ENCODE results near the gene VTI1B. TPM values are rescaled to one million over a fixed set of nuclear protein-coding genes. Genes with fewer than 3 reads are reported as not detected.

Gene VTI1B
- total and polyA plus RNA-seq, 10 of the 15 experiments (the other 5 are each of a cell fraction or from before 2014, with no cell fraction given): 15.0 to 117 (median 50.5) TPM

GRCh38 chr14:67675219-67675582, 769 bp upstream of the VTI1B start:
- Histone ChIP-seq H3K36me3 (ENCODE audit: control insufficient read depth in 2 of 2, insufficient read depth in 2 of 2, low read length in 1 of 2) (peaks cover 4 to 5% of the 10 kb centered on the region in 2 experiments; a peak in 3 of 4 replicates), H3K79me2 (ENCODE audit: control insufficient read depth, insufficient read depth, low read length) (peaks cover 26% of the 10 kb centered on the region), H3K27me3 (replicated peaks in 1 of 2; ENCODE audit: control insufficient read depth in 2 of 2, insufficient read depth in 2 of 2, low read length in 1 of 2) (no peaks in the 10 kb centered on the region), H3K9ac (ENCODE audit: control insufficient read depth, insufficient read depth, low read length) (peak overlapping the region; percentile 97), H3K4me1 (ENCODE audit: control insufficient read depth, insufficient read depth, low read length) (peaks cover 15% of the 10 kb centered on the region), H3K9me3 (replicated peaks; ENCODE audit: control insufficient read depth, insufficient read depth, low read length) (no peaks in the 10 kb centered on the region), H3K4me2 (ENCODE audit: control insufficient read depth, insufficient read depth) (peak overlapping the region; percentile 91), H2AFZ (ENCODE audit: control insufficient read depth, low read depth, low read length) (peak overlapping the region; percentile 97), H3K27ac (ENCODE audit: control insufficient read depth, insufficient read depth) (peak overlapping the region; percentile 97), H4K20me1 (ENCODE audit: control insufficient read depth, insufficient read depth) (peaks cover 5% of the 10 kb centered on the region; the same call in 1 of the 2 replicates), H3K4me3 (peak overlapping the region; percentile 85)
- WGBS (ENCODE audit: insufficient coverage, insufficient replicate concordance, low lambda C conversion rate, missing lambda C conversion rate): 56% methylated on average over 16 of the region's 16 CpGs
- in situ Hi-C loops (cut with MboI) (no loop called here), intact Hi-C loops (cut with micrococcal nuclease; ENCODE audit: unreplicated experiment) (no loop called here)
- TF ChIP-seq MTA3 (IDR thresholded peaks at IDR 0.05; ENCODE audit: borderline replicate concordance, low read length): 0 out of 2 replicates have a peak, but pooled peaks have one; percentile 47
- no peak for TF ChIP-seq KAT2A (conservative IDR thresholded peaks at IDR 0.05; ENCODE audit: control insufficient read depth, low read depth, low read length)
- no peak for TF ChIP-seq CBX5 (IDR thresholded peaks at IDR 0.05; ENCODE audit: low read depth)
- TF ChIP-seq POLR2AphosphoS5 (IDR thresholded peaks at IDR 0.05; ENCODE audit: low read length): no peak
- BruUV-seq (replicated peaks): TSS peak; percentile 75
- RAD21 ChIA-PET (ENCODE audit: unreplicated experiment): interaction anchor here (1.1 to 1.4 kb wide), 2 partner anchors 29 to 55 kb away, joined by 3 to 7 read pairs; no protein-coding TSS in a partner anchor
- DNase-seq (ENCODE audit: low read depth, low spot score) (no peak), ATAC-seq (no peak), FAIRE-seq (no peak)
- SMC1A ChIA-PET (ENCODE audit: uncharacterized antibody, unreplicated experiment): interaction anchor here (1.0 to 4.3 kb wide), 3 partner anchors 18 to 31 kb away, joined by 4 to 23 read pairs (median 22); partner anchors contain the start of gene RDH11
- CTCF ChIA-PET: interaction anchor here (0.6 to 15.6 kb wide), 6 partner anchors 12 to 92 kb away, joined by 3 to 223 read pairs (median 4); partner anchors contain the start of gene RDH12
- POLR2A ChIA-PET: interaction anchor here (8.0 kb wide), 1 partner anchor 18 kb away, joined by 71 read pairs; the partner anchor contains the start of gene RDH11

- POLR2A ChIA-PET: interaction anchor here (0.5 to 8.0 kb wide), 4 partner anchors 19 to 74 kb away, joined by 4 to 71 read pairs (median 6); partner anchors contain the start of genes PIGH and RDH11
- 1% methylated on average over 18 of the region's 25 CpGs for WGBS (ENCODE audit: insufficient coverage, insufficient replicate concordance, low lambda C conversion rate, missing lambda C conversion rate)
- DNase-seq (ENCODE audit: low read depth, low spot score) (no peak), FAIRE-seq (no peak), ATAC-seq (peak; percentile 78)
- Histone ChIP-seq H2AFZ (ENCODE audit: control insufficient read depth, low read depth, low read length) (peak overlapping the region; percentile 97), H3K4me2 (ENCODE audit: control insufficient read depth, insufficient read depth) (peak overlapping the region; percentile 90), H3K79me2 (ENCODE audit: control insufficient read depth, insufficient read depth, low read length) (peaks cover 29% of the 10 kb centered on the region), H3K27me3 (replicated peaks in 1 of 2; ENCODE audit: control insufficient read depth in 2 of 2, insufficient read depth in 2 of 2, low read length in 1 of 2) (no peaks in the 10 kb centered on the region), H3K27ac (ENCODE audit: control insufficient read depth, insufficient read depth) (peak overlapping the region; percentile 97), H4K20me1 (ENCODE audit: control insufficient read depth, insufficient read depth) (peaks cover 5% of the 10 kb centered on the region; the same call in 1 of the 2 replicates), H3K36me3 (ENCODE audit: control insufficient read depth in 2 of 2, insufficient read depth in 2 of 2, low read length in 1 of 2) (peaks cover 4 to 5% of the 10 kb centered on the region in 2 experiments; a peak in 3 of 4 replicates), H3K9ac (ENCODE audit: control insufficient read depth, insufficient read depth, low read length) (peak overlapping the region; percentile 97), H3K4me1 (ENCODE audit: control insufficient read depth, insufficient read depth, low read length) (peaks cover 9% of the 10 kb centered on the region), H3K4me3 (peak overlapping the region; percentile 85), H3K9me3 (replicated peaks; ENCODE audit: control insufficient read depth, insufficient read depth, low read length) (no peaks in the 10 kb centered on the region)
- intact Hi-C loops (cut with micrococcal nuclease; ENCODE audit: unreplicated experiment): no loop called here
- in situ Hi-C loops (cut with MboI): no loop called here
- BruUV-seq (replicated peaks): no TSS peak
- SMC1A ChIA-PET (ENCODE audit: uncharacterized antibody, unreplicated experiment): interaction anchor here (1.0 to 9.1 kb wide), 7 partner anchors 10 to 309 kb away, joined by 3 to 131 read pairs (median 5); partner anchors contain the start of genes RDH11 and RDH12
- TF ChIP-seq ZBTB4 (CRISPR knock-in tag; IDR thresholded peaks at IDR 0.05): no peak
- TF ChIP-seq ZBED1 (IDR thresholded peaks at IDR 0.05; ENCODE audit: borderline replicate concordance): 0 out of 2 replicates have a peak, but pooled peaks have one; percentile 3
- TF ChIP-seq CHD2 (IDR thresholded peaks at IDR 0.05; ENCODE audit: borderline replicate concordance, low read depth, low read length): no peak
- peak; percentile 86; the same call in 1 of the 2 replicates for TF ChIP-seq ASH2L (IDR thresholded peaks at IDR 0.05; ENCODE audit: borderline replicate concordance, low read depth)
- peak in 2 of 3 experiments; percentile 5 to 19; a peak in 1 of 6 replicates for TF ChIP-seq CTCF (IDR thresholded peaks at IDR 0.05 in 2 of 3, conservative IDR thresholded peaks at IDR 0.05 in 1 of 3; ENCODE audit: control insufficient read depth in 2 of 3, extremely low read depth in 1 of 3, insufficient read depth in 1 of 3, low read depth in 3 of 3, low read length in 3 of 3)
- CTCF ChIA-PET: interaction anchor here (1.0 to 15.6 kb wide), 10 partner anchors 19 to 1171 kb away, joined by 3 to 223 read pairs (median 4); partner anchors contain the start of genes PIGH, RDH11 and RDH12
- RAD21 ChIA-PET (ENCODE audit: unreplicated experiment): interaction anchor here (1.4 to 1.6 kb wide), 2 partner anchors 21 to 30 kb away, joined by 6 to 8 read pairs; partner anchors contain the start of gene RDH11
Measured at GRCh38 chr14:67674139-67674479, 323 bp downstream of the VTI1B start.

Data from GM12878 (cell line).